GM19324 (cell line): Measurements from ENCODE around the gene ALOXE3.

Experiments
- ATAC-seq: cut with Tn5 transposase; IDR thresholded peaks from one replicate; pipeline ENCODE4 v1.9.1; 2021; ENCODE audit warnings: mild to moderate bottlenecking, moderate library complexity; ENCODE audit not compliant: unreplicated experiment, low FRiP score

The ALOXE3 gene

GRCh38 chr17:8142887-8143580, 24.7 kb upstream of the ALOXE3 start:
- ATAC-seq = no peak

DNA sequence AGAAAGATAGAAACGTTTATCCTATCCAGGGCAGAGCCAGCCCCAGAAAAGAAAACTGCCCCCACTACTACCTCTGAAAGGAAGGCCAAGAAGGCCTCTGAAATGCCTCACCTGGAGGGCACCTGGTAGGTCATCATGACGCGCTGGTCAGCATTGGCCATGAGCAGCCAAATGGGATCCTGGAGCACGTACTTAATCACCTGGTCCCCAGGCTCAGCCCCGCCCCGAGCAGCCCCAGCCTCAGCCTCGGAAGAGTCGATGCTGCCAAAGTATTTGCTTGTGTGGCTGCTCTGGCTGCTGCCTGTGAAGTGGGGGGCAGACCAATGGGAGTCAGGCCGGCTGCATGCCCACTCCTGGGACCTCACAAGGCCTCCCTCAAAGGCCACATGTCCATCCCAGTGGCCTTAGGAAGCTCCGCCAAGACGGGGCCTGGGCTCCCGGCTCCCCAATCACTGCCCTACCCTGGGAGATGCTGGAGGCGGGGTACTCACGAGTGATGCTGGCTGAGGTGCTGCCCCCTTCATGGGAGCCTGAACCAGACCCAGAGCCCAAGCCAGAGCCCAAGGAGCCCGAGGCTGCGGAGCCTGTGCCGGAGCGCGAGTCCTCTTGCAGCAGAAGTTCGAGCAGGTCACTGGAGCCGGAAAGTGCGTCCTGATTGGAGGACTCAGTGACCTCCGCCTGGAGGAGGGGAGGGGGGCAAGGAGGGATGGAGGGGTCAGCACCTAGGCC, 24.0 kb upstream of the ALOXE3 start:
- no peak for ATAC-seq

DNA sequence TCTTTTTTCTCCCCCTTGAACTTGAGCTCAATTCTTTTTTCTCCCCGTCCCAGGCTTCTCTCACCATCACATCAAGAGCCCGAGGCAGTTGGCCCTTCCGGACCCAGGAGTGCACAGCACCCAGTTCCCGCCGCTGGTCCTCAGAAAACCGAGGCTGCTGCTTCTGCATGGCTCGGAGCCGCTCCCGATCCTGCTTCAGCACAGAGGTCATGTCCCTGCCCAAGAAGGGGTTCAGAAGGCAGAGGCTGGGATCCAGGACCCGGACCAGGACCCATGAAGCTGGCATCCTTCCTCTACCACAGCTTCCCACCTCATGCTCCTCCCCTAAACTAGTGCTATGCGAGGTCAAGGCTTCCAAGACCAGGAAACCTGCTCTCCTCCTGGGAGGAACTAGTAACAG, 23.4 kb upstream of the ALOXE3 start:
- no peak for ATAC-seq

- no peak for ATAC-seq
These were observed 22.7 kb upstream of the ALOXE3 start for GRCh38 chr17:8141045-8141444.

DNA sequence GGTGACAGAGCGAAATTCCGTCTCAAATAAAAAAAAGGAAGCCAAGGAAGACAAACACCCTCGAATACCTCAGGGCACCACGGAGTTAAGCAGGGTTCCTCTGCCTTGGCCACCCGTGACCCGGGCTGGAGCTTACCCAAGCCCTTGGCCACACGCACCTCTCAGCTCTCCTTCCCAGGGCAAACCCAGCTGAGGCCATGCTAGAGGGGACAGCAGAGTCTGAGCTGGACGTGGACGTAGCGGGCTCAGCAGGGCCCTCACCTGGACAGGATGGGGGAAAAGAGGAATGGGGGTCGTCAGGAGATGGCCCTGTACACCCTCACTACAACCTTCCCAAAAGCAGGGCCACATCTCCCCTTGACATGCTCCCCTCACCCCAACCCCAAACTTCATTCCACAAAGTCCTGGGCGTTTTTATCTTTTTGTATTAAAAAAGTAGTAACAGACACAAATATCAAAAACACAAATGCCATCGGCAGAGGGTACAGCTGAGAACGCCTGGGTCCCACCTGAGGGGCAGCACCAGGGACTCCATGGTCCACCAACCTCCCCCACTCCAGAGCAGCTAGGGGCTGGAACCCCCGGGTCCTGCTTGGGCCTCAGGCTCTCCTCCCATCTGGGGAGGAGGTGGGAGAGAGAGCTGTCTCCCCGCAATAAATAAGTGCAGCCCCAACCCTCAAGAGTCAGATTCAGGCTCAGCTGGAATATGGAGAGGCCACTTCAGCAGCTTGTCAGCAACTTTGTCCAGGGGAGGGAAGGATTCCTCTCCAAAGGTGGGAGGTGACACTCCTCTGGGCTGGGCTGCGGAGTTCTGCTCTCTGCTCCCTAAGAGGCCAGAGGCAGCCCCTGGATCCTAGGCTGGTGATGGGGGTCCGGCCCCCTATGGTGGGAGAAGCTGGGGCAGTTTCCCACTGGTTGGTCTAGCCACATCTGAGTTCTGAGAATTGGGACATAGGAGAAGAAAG, 22.0 kb upstream of the ALOXE3 start:
- ATAC-seq = no peak

DNA sequence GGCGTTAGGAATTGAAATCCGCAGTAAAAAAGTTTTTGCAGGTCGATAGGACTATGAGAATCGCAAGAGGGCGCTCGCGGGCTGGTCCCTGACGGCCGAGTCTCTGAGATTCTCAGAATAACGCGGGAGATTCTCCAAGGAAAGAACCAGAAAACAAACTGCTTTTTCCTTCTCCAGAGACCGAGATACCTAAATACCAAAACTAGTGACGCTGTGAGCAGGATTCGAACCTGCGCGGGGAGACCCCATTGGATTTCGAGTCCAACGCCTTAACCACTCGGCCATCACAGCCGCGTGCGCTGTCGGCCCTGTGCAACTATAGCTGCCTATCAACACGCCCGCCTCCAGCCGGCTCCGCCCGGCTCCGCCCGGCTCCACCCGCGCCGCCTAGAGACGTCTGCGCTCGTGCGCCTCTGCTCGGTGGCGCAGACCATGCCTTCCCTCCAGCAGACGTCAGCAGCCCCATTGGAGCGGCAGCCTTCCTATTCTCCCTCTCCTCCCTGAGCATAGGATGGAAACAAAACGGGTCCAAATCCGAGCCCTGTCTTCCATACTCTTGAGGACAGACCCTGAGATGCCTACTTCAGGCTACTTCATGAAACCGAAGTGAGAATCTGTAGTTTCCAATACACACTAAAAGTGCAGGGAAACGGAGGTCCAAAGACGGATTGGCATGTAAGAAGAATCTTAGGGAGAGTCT, 20.5 kb upstream of the ALOXE3 start:
- ATAC-seq = peak; percentile 91

DNA sequence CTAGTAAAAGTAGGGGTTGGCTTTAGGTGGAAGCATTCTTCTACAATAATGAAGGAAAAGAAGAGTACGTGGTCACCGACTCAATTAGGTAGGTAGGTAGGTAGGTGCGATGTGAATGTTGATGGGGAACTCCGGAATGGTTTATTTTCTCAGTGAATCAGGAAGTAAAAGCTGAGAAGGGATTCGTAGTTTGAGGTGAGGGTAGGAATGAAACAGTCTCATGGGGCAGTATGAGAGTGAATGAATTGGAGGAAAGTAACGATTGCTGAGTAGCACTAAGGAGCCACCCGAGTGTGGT, 20.0 kb upstream of the ALOXE3 start:
- peak; percentile 1 for ATAC-seq

DNA sequence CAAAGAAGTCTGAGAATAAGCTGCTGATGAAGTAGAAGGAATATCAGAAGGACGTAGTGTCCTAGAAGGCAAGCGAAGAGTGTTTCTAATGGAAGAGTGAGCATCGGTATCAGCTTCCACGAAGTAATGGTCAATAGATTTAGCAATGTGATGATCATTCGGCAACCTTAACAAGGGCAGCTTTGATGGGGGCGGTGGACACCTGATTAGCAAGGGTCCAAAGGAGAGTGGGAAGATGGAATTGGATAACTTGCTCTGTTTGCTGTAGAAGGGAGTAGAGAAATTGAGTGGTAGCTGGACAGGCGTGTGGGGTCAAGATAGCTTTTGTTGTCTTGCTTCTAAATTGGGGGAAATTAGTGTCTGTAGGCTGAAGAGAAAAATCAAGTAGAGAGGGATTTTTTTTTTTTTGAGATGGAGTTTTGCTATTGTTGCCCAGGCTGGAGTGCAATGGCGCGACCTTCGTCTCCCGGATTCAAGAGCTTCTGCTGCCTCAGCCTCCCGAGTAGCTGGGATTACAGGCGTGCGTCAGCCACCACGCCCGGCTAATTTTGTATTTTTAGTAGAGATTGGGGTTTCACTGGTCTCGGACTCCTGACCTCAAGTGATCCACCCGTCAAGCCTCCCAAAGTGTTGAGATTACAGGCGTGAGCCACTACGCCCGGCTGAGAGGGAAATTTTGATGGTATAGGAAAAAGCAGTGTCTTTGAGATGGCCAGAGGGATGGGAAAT, 19.5 kb upstream of the ALOXE3 start:
- no peak for ATAC-seq

DNA sequence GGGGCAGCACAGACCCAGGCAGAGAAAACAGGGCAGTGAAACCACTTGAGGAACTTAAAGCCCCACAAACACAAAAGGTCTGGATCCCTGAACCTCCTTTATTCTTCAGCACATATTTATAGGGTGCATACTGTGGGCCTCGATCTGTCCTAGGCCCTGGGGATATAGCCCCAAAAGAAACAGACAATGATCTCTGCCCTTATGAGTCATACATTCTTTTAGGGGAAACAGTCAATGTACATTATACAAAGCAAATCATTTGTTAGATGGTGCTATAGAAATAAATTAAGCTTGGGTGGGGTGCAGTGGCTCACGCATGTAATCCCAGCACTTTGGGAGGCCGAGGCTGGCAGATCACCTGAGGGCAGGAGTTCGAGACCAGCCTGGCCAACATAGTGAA, 15.6 kb upstream of the ALOXE3 start:
- no peak for ATAC-seq

- ATAC-seq = no peak
These were observed 15.1 kb upstream of the ALOXE3 start for GRCh38 chr17:8133399-8133798.

- no peak for ATAC-seq
These were observed 13.6 kb upstream of the ALOXE3 start for GRCh38 chr17:8131844-8132441.

DNA sequence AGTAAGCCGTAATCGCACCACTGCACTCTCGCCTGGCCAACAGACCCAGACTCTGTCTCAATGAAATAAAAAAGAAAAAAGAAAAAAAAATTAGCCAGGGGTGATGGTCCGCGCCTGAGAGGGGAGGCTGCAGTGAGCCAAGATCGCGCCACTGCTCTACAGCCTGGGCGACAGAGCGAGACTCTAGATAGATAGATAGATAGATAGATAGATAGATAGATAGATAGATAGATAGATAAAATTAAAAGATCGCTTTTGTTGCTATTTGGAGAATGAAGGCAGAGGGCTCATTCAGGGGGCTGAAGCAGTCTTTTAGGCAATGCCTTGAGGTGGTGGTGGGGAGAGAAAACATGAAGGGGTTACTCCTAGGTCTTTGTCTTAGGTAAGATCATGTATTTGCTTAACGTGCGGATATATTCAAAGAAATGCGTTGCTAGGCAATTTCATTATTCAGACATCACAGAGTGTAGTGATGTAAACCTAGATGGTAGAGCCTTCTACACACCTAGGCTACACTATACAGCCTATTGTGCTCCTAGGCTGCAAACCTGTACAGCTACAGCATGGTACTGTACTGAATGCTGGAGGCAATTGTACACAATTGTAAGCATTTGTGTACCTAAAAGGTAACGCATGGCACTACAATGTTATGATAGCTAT, 9.9 kb upstream of the ALOXE3 start:
- ATAC-seq = no peak

GRCh38 chr17:8126491-8127066, 8.3 kb upstream of the ALOXE3 start:
- ATAC-seq = peak; percentile 36

GRCh38 chr17:8125947-8126490, 7.7 kb upstream of the ALOXE3 start:
- ATAC-seq = no peak

- ATAC-seq = no peak
These were observed 7.0 kb upstream of the ALOXE3 start for GRCh38 chr17:8125154-8125946.

GRCh38 chr17:8124350-8125153, 6.2 kb upstream of the ALOXE3 start:
- ATAC-seq = no peak
